Trophoblast cell (in vitro differentiated cells and primary cell): Measurements from ENCODE around the gene PTBP3.

Source experiments
- DNase-seq, 2 donors: peaks; one replicate each; pipeline ENCODE4 v3.0.0-alpha.2; 2016
- H2AFZ ChIP-seq: 2 replicates; pipeline ENCODE4 v1.6.1; 2013; ENCODE audit warnings: low read length, moderate library complexity, mild to moderate bottlenecking; ENCODE audit not compliant: insufficient read depth, poor library complexity
- H2AK5ac ChIP-seq: 2 replicates; pipeline ENCODE4 v1.6.1; 2013; ENCODE audit warnings: mild to moderate bottlenecking, low read length
- H2BK120ac ChIP-seq: 2 replicates; pipeline ENCODE4 v1.6.1; 2013; ENCODE audit warnings: low read length, mild to moderate bottlenecking, moderate library complexity; ENCODE audit not compliant: insufficient read depth, poor library complexity
- H2BK12ac ChIP-seq: 2 replicates; pipeline ENCODE4 v1.6.1; 2013; ENCODE audit warnings: mild to moderate bottlenecking, low read length, moderate library complexity
- H2BK5ac ChIP-seq: 2 replicates; pipeline ENCODE4 v1.6.1; 2013; ENCODE audit warnings: low read length, low read depth, moderate library complexity, mild to moderate bottlenecking; ENCODE audit not compliant: poor library complexity
- H3K14ac ChIP-seq: 2 replicates; pipeline ENCODE4 v1.6.1; 2013; ENCODE audit warnings: mild to moderate bottlenecking, low read length
- H3K18ac ChIP-seq: 2 replicates; pipeline ENCODE4 v1.6.1; 2013; ENCODE audit warnings: mild to moderate bottlenecking, low read length
- H3K23ac ChIP-seq: 2 replicates; pipeline ENCODE4 v1.6.1; 2013; ENCODE audit warnings: low read length
- H3K27ac ChIP-seq: 2 replicates; pipeline ENCODE4 v1.5.1; 2013; ENCODE audit warnings: low read depth, mild to moderate bottlenecking, inconsistent platforms, low read length, moderate library complexity
- H3K27me3 ChIP-seq: 2 replicates; pipeline ENCODE4 v1.6.1; 2013; ENCODE audit warnings: inconsistent platforms, mild to moderate bottlenecking, low read length, moderate library complexity; ENCODE audit not compliant: insufficient read depth
- H3K36me3 ChIP-seq, 2 experiments: 1 replicate in 1 of 2; 2 replicates in 1 of 2; pipeline ENCODE4 v1.6.1; 2013; ENCODE audit warnings: low read length in 2 of 2, mild to moderate bottlenecking in 2 of 2, moderate library complexity in 1 of 2; ENCODE audit not compliant: insufficient read depth in 2 of 2, control insufficient read depth in 1 of 2
- H3K4ac ChIP-seq: 2 replicates; pipeline ENCODE4 v1.6.1; 2013; ENCODE audit warnings: low read depth, mild to moderate bottlenecking, low read length, moderate library complexity
- H3K4me1 ChIP-seq, 2 experiments: 1 replicate in 1 of 2; 2 replicates in 1 of 2; pipeline ENCODE4 v1.6.1; 2013; ENCODE audit warnings: low read length in 2 of 2, mild to moderate bottlenecking in 2 of 2, moderate library complexity in 1 of 2; ENCODE audit not compliant: insufficient read depth in 2 of 2, control insufficient read depth in 1 of 2
- H3K4me2 ChIP-seq: 2 replicates; pipeline ENCODE4 v1.6.1; 2013; ENCODE audit warnings: inconsistent platforms, mild to moderate bottlenecking, low read length, moderate library complexity
- H3K4me3 ChIP-seq: 2 replicates; pipeline ENCODE4 v1.5.1; 2013; ENCODE audit warnings: mild to moderate bottlenecking, low read depth, low read length, inconsistent platforms
- H3K79me1 ChIP-seq: one replicate; pipeline ENCODE4 v1.6.1; 2013; ENCODE audit warnings: low read length
- H3K79me2 ChIP-seq: 2 replicates; pipeline ENCODE4 v1.6.1; 2013; ENCODE audit warnings: low read length, mild to moderate bottlenecking; ENCODE audit not compliant: control insufficient read depth, insufficient read depth, poor library complexity
- H3K9ac ChIP-seq: 2 replicates; pipeline ENCODE4 v1.6.1; 2013; ENCODE audit warnings: mild to moderate bottlenecking, low read length
- H3K9me3 ChIP-seq: 2 replicates; pipeline ENCODE4 v1.6.1; 2013; ENCODE audit warnings: low read depth, mild to moderate bottlenecking, control low read depth, inconsistent platforms, low read length; ENCODE audit not compliant: insufficient read depth
- H4K12ac ChIP-seq: 2 replicates; pipeline ENCODE4 v1.6.1; 2013; ENCODE audit warnings: low read depth, mild to moderate bottlenecking, low read length, moderate library complexity
- H4K8ac ChIP-seq: 2 replicates; pipeline ENCODE4 v1.6.1; 2013; ENCODE audit warnings: low read depth, mild to moderate bottlenecking, low read length, moderate library complexity
- H4K91ac ChIP-seq: one replicate; pipeline ENCODE4 v1.6.1; 2013; ENCODE audit warnings: low read depth, mild to moderate bottlenecking, low read length, moderate library complexity
- WGBS: extraction: QIAGEN DNeasy Blood & Tissue Kit; methylation state at CpG from one replicate; pipeline ENCODE4 v1.1.7; 2013; ENCODE audit warnings: missing lambda C conversion rate; ENCODE audit not compliant: insufficient read length, insufficient coverage; ENCODE audit errors: extremely low coverage; 5-methylcytosine and 5-hydroxymethylcytosine counted together

Gene PTBP3

GRCh38 chr9:112173489-112174221, 159.8 kb downstream of the PTBP3 start:
- peak overlapping the region; percentile 58 for H4K12ac ChIP-seq
- peak overlapping the region; percentile 72 for H3K4me2 ChIP-seq
- H3K79me2 ChIP-seq, result peaks cover 4% of the 10 kb centered on the region
- H2BK12ac ChIP-seq, result peak overlapping the region; percentile 84
- H3K4ac ChIP-seq, result no peak overlapping the region
- peaks cover 39% of the 10 kb centered on the region for H3K79me1 ChIP-seq
- H3K27ac ChIP-seq, result peak overlapping the region; percentile 36
- H2BK120ac ChIP-seq, result peak overlapping the region; percentile 45
- H4K91ac ChIP-seq, result peak overlapping the region; percentile 98
- H2AK5ac ChIP-seq, result peak overlapping the region; percentile 93
- H3K9me3 ChIP-seq, result peaks cover 1% of the 10 kb centered on the region
- H3K14ac ChIP-seq, result peak overlapping the region; percentile 69
- no peak overlapping the region for H2AFZ ChIP-seq
- no peak overlapping the region for H3K9ac ChIP-seq
- peaks cover 31 to 39% of the 10 kb centered on the region in 2 experiments for H3K4me1 ChIP-seq
- DNase-seq, result no peak
- H2BK5ac ChIP-seq, result peak overlapping the region; percentile 44
- no peaks in the 10 kb centered on the region for H3K27me3 ChIP-seq
- H3K4me3 ChIP-seq, result no peak overlapping the region
- H4K8ac ChIP-seq, result peak overlapping the region; percentile 27
- peak overlapping the region; percentile 75 for H3K18ac ChIP-seq
- WGBS, result no CpG with 5 or more reads among the region's 18 CpGs
- no peak overlapping the region for H3K23ac ChIP-seq
- H3K36me3 ChIP-seq, result no peaks in the 10 kb centered on the region

- Histone ChIP-seq H3K4me2 (no peak overlapping the region), H3K27me3 (no peaks in the 10 kb centered on the region), H3K4ac (peak overlapping the region; percentile 24), H3K4me3 (no peak overlapping the region), H4K8ac (no peak overlapping the region), H3K4me1 (peaks cover 32 to 51% of the 10 kb centered on the region in 2 experiments), H3K79me2 (peaks cover 4% of the 10 kb centered on the region), H2BK5ac (peak overlapping the region; percentile 78), H3K14ac (peak overlapping the region; percentile 68), H2BK12ac (peak overlapping the region; percentile 66), H3K9ac (no peak overlapping the region), H3K9me3 (peaks cover 1% of the 10 kb centered on the region), H3K27ac (peak overlapping the region; percentile 52), H4K91ac (peak overlapping the region; percentile 75), H4K12ac (no peak overlapping the region), H2AFZ (no peak overlapping the region), H3K79me1 (peaks cover 40% of the 10 kb centered on the region), H3K18ac (no peak overlapping the region), H2AK5ac (peak overlapping the region; percentile 32), H3K23ac (no peak overlapping the region), H2BK120ac (peak overlapping the region; percentile 58), H3K36me3 (no peaks in the 10 kb centered on the region)
- DNase-seq, result peak in 1 of 2 donors; percentile 20
- WGBS, result no CpG with 5 or more reads among the region's 5 CpGs
Measured at GRCh38 chr9:112170968-112171367, 162.5 kb downstream of the PTBP3 start.

- H3K9me3 ChIP-seq, result peaks cover 1% of the 10 kb centered on the region
- no CpG with 5 or more reads among the region's 4 CpGs for WGBS
- peaks cover 33% of the 10 kb centered on the region for H3K79me1 ChIP-seq
- no peak overlapping the region for H3K23ac ChIP-seq
- no peak overlapping the region for H3K4me3 ChIP-seq
- no peaks in the 10 kb centered on the region for H3K36me3 ChIP-seq
- H3K27me3 ChIP-seq, result no peaks in the 10 kb centered on the region
- H2BK12ac ChIP-seq, result no peak overlapping the region
- no peak overlapping the region for H3K9ac ChIP-seq
- H2AK5ac ChIP-seq, result no peak overlapping the region
- H2BK120ac ChIP-seq, result no peak overlapping the region
- H4K8ac ChIP-seq, result no peak overlapping the region
- H3K4me2 ChIP-seq, result peak overlapping the region; percentile 54
- no peak overlapping the region for H4K12ac ChIP-seq
- no peak overlapping the region for H3K4ac ChIP-seq
- peaks cover 26 to 46% of the 10 kb centered on the region in 2 experiments for H3K4me1 ChIP-seq
- no peak overlapping the region for H3K18ac ChIP-seq
- peak; percentile 89 to 94 for DNase-seq
- H3K79me2 ChIP-seq, result peaks cover under 1% of the 10 kb centered on the region
- no peak overlapping the region for H2BK5ac ChIP-seq
- no peak overlapping the region for H4K91ac ChIP-seq
- peak overlapping the region; percentile 85 for H3K27ac ChIP-seq
- H3K14ac ChIP-seq, result no peak overlapping the region
- no peak overlapping the region for H2AFZ ChIP-seq
Measured at GRCh38 chr9:112170235-112170634, 163.2 kb downstream of the PTBP3 start.

GRCh38 chr9:112169368-112169767, 164.1 kb downstream of the PTBP3 start:
- DNase-seq, result peak; percentile 55 to 70
- peak overlapping the region; percentile 79 for H2BK5ac ChIP-seq
- H3K18ac ChIP-seq, result peak overlapping the region; percentile 69
- H3K36me3 ChIP-seq, result no peaks in the 10 kb centered on the region
- H4K12ac ChIP-seq, result no peak overlapping the region
- H3K9me3 ChIP-seq, result peaks cover 1% of the 10 kb centered on the region
- no peak overlapping the region for H2AK5ac ChIP-seq
- H4K8ac ChIP-seq, result no peak overlapping the region
- no peaks in the 10 kb centered on the region for H3K27me3 ChIP-seq
- no peak overlapping the region for H2BK120ac ChIP-seq
- WGBS, result no CpG with 5 or more reads among the region's 6 CpGs
- peak overlapping the region; percentile 92 for H4K91ac ChIP-seq
- H3K23ac ChIP-seq, result no peak overlapping the region
- H3K27ac ChIP-seq, result no peak overlapping the region
- H3K9ac ChIP-seq, result no peak overlapping the region
- H2AFZ ChIP-seq, result no peak overlapping the region
- H3K4me3 ChIP-seq, result no peak overlapping the region
- H3K4ac ChIP-seq, result peak overlapping the region; percentile 83
- H3K14ac ChIP-seq, result peak overlapping the region; percentile 51
- peaks cover 26 to 46% of the 10 kb centered on the region in 2 experiments for H3K4me1 ChIP-seq
- no peaks in the 10 kb centered on the region for H3K79me2 ChIP-seq
- peak overlapping the region; percentile 98 for H2BK12ac ChIP-seq
- H3K79me1 ChIP-seq, result peaks cover 25% of the 10 kb centered on the region
- H3K4me2 ChIP-seq, result no peak overlapping the region
